Limb (tissue), 2 donors: ENCODE data around the gene BMPR1B.

Experiments used
- DNase-seq, 2 donors: peaks; one replicate each; pipeline ENCODE4 v3.0.0-alpha.2; 2016; ENCODE audit errors: extremely low spot score in 2 of 2

Gene BMPR1B

DNA sequence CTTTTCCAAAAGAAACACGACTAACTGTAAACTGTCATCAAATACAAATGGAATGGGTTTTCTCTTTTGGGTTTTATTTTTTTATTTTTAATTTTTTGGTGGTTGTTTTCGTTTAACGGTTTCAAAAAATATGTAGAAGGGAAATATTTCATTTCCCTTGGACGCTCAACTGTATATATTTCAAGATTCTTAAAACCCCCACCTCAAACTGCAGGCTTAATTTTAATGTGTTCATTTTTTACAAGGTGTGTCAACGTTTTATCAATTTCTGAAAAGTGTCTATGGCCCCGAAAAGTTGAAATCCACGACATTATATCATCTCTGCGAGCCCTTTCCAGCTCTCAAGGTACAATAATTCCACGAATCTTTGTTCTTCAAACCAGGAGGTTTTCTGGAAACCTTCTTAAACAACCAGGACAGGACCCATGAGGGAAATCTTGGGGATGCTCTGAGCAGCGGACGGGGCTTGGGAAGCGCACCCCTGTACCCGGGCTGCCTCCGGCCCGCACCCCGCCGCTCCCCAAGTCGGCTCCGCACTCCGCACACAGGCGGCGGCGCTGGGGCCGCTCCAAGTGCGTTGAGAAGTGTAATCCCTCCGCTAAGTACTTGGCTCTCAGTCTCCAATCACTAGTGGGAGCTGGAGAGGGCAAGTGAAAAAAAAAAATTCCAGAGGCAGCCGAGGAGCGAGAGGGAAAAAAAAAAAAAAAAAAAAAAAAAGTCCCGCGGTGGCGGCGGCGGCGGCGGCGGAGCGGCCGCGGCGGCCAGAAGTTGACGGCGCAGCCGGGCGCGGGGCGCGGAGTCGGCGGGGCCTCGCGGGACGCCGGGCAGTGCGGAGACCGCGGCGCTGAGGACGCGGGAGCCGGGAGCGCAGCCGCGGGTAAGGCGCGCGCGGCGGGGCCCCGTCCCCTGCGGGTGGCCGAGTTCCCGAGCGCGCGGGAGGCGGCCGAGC, at the start of gene BMPR1B:
BMPR1B (plus strand) TSS at position 764 of the 949 bp plus-strand sequence. CDS start 346,470 bp downstream, outside the sequence.
- peak; percentile 72 to 77 for DNase-seq

GRCh38 chr4:94711635-94712034, 46.1 kb upstream of the BMPR1B start:
- DNase-seq, result no peak

GRCh38 chr4:94714365-94715160, 43.2 kb upstream of the BMPR1B start:
- DNase-seq, result no peak

GRCh38 chr4:94715726-94716125, 42.0 kb upstream of the BMPR1B start:
- no peak for DNase-seq

DNA sequence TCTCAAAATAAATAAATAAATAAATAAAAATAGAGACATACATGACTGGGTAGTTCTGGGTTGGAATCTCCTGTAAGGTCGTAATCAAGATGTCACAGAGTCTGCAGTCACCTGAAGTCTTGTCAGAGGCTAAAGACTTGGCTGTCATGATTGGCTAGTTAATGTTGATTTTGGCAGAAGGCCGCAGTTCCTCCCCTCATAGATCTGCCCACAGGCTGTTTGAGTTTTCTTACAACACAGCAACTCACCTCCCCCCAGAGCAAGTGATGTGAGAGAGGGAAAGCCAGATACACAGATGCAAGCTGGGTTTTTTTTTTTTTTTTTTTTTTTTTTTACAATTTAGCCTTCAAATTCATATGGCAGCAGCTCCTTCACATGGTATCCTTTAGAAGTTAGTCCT, 36.4 kb upstream of the BMPR1B start:
- DNase-seq, result no peak

DNA sequence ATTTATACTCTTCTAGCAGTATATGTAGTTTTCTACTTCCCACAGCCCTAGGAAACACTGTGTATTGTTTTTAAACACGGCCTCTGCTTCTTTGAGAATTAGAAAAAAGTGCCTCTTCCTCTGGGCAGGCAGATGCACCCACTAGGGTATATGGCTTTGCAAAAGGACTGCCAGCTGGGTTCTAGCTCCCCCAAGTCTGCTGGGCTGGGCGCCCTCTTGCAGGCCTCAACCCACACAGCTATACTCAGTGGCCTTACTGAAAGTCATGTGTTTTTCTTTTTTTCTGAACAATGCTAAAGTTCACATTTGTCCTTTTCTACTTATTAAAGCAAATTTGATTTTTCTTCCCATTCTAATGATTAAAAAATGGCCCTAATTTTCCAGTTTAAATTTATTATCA, 35.5 kb upstream of the BMPR1B start:
- no peak for DNase-seq

GRCh38 chr4:94722748-94723147, 35.0 kb upstream of the BMPR1B start:
- DNase-seq, result no peak

DNA sequence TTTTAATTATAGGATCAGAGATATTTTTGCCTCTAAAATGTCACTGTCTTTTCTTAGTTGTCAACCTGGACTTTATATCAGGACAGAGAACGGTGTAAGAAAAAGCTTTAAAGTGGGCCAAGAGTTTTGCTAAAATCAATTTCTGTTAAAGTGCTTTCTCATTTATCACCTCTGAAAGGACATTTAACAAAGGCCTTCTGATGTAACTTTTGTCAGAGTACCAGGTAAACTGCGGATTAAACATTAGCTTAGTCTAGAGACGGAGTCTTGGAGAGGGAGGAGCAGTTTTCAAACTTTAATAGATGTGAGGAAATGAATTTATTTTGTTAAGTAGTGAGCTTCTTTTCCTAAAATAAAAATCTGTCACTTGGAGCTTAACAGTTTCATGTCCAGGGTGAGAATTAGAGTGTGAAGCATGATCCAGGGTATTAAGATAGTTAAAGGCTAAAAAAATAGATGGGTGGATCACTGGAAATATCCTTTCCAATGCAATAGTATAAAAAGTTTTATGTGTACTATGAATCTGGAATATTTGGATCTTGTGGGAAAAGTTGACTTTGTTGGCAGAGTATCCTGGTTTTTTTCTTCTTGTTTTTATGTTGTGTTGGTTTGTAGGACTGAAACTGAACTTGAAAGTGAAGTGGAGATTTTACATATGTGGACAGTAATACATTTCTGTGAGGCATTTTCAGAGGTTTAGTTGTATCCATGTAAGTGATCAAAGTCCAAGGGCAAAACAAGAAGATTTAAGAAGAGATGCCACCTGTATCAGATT, 33.6 kb upstream of the BMPR1B start:
- DNase-seq, result no peak

DNA sequence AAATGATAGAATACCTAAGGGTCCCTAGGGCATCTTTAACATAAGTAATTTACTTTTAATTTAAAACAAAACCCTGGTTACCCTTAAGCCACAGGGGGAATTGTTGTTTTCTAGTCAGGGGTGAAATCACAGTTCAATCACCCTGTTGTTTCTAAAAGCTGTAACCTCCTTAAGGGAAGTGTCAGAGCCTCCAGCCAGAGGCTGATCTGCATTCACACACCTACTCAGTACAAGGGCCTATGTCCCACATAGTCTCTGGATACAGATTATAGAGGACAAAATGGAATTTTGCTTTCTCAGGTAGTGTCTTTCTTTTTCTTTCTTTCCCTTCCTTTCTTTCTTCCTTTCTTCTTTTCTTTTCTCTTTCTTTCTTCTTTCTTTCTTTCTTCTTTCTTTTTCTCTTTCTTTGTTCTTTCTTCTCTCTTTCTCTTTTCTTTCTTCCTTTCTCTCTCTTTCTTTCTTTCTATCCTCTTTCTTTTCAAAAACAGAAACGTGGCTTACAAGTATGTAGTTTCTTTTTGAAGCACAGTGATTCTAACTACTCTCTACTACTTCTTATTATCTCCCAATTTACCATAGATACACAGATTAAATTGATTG, 31.1 kb upstream of the BMPR1B start:
- no peak for DNase-seq

- DNase-seq, result no peak
These were observed 29.5 kb upstream of the BMPR1B start for GRCh38 chr4:94728056-94728766.

GRCh38 chr4:94732358-94732698, 25.4 kb upstream of the BMPR1B start:
- no peak for DNase-seq

DNA sequence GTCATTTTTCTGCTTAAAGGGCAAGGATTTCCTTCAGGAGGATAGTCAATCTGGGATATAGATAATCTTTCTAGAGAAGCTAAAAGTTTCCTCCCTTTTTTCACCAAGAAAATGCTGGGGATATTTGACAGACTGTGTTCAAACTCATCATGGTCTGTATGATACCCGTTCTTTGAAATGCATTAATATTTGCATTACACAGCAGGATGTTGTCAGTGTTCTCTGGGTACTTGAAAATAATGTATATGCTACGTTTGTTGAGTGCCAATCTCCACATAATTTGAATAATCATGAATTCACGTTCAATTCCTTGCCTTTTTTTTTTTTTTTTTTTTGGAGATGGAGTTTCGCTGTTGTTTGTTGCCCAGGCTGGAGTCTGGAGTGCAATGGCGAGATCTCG, 18.0 kb upstream of the BMPR1B start:
- DNase-seq, result no peak

- DNase-seq, result no peak
These were observed 16.5 kb upstream of the BMPR1B start for GRCh38 chr4:94741304-94741703.

DNA sequence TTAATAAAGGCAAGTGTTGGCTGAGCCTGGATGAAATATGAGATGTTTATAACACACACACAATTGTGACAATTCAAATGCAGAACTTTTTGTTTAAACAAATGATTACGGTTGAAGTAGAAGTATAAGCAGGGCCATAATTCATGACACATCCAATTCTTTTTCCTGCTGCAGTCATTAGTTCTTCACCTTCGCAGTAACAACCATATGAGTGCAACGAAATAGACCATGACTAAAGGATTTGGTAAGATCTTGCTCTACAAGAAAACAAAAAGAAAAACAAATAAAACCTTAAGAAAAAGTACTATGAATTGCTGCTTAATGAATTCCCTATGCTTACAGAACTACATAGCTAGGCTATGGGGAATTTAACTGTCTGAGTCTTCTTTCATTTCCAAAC, 13.9 kb upstream of the BMPR1B start:
- no peak for DNase-seq

DNA sequence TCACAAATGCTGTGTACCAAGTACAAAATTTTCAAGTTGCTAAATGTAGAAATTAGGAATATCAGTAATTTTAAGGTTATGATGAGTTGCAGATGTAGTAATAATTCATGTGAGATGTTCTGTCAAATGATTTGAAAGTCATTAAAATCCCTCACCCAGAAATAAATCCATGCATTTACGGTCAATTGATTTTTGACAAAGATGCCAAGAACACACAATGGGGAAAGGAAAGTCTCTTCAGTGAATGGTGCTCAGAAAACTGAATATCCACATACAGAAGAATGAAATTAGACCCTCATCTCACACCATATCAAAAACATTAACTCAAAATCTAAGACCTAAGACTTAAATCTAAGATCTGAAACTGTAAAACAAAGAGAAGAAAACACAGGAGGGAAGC, 12.9 kb upstream of the BMPR1B start:
- DNase-seq, result no peak

DNA sequence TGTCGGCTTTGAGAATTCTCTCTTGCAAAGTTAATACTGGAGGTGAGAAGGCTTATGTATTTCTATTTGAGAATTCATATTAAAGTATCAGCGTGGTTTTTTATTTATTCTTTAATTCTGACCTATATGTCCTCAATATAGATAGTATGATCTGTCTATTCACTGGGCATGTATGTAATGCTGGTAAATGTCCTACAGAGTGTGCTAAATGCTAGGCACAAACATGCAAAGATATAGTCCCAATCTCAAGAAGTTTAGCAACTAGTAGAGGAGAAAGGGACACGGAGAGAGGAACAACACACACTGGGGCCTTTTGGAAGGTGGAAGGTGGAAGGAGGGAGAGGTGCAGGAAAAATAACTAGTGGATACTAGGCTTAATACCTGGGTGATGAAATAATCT, 11.0 kb upstream of the BMPR1B start:
- no peak for DNase-seq

- peak; percentile 44 to 83 for DNase-seq
These were observed 465 bp downstream of the BMPR1B start for GRCh38 chr4:94758141-94758699.

DNA sequence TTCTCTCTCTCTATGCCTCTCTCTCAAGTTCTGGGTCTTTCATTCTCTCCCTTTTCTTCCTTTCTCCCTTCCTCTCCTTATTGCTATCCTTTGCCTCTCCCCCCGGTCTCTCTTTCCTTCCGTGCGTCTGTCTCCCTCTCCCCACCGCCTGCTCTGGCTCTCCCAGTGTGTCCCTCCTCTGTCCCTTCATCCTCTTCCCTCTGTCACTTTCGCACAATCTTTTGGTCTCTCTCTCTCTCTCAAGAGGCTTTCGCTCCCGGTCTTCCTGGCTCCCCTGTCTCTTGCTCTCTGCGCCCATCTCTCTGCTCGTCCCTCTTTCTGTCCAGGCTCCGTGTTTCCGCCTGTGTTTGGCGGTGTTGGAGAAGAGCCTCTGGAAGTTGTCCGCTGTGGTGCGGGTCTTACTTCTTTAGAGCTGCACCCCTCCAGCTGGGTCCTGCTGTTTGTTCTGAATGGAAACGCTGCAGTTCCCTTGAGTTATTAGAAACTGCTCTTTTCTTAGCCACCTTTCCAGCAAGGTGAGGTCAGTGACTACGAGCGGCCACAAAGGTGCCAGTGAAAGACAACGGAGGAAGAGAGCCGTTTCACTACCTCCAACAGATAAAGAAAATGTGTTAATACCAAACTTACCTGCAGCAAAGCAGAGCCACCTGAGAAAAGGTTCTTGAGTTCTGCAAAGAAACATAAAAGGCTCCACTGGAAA, 1.1 kb downstream of the BMPR1B start:
- no peak for DNase-seq

DNA sequence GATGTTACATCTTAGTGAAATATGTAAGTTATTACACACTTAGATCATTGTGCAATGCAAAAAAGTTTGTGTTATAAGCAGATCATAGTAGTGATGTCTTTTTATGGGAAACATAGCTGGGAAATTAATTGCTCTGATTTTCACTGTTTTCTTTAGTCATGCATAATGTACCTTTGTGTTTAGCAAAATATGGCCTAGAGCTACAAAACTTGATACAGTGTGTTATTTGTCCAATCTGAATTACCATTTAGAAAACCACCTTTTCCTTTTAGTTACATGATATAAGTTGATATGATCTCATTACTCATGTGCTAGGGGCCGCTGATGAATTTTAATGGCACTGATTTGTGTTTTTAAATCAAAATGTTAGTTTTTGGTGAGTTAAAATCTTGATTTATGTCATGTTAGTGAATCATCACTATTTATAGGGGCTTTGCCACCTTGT, 2.0 kb downstream of the BMPR1B start:
- DNase-seq, result no peak

GRCh38 chr4:94762326-94762725, 4.6 kb downstream of the BMPR1B start:
- no peak for DNase-seq
